NCI-H1694 (cell line): ENCODE data around the gene CAPN14.

Experiments used
- DNase-seq: peaks from one replicate; lab custom pipeline; 2025; lab: John Stamatoyannopoulos, UW

CAPN14 gene

DNA sequence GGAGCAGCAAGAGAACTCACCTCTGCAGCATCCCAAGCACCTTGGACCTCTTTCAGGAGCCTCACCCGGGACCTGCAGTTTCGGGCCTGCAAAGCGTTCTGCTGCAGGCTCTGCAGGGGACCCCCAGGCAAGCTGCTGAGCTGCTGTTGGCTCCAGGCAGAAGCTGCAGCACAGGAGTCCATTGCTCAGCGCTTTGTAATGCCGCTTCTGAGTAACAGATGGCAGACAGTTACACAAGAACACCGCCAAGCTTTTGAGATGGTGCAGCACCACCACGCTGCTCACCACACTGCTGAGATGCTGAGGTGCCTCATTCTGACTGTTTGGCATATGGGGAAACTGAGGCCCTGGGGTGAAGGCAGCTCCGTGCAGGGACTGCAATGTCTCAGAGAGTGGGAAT lies 77.2 kb downstream of the CAPN14 start:
- peak; percentile 65 for DNase-seq

- no peak for DNase-seq
These were observed 77.6 kb downstream of the CAPN14 start for GRCh38 chr2:31139671-31140070.

DNA sequence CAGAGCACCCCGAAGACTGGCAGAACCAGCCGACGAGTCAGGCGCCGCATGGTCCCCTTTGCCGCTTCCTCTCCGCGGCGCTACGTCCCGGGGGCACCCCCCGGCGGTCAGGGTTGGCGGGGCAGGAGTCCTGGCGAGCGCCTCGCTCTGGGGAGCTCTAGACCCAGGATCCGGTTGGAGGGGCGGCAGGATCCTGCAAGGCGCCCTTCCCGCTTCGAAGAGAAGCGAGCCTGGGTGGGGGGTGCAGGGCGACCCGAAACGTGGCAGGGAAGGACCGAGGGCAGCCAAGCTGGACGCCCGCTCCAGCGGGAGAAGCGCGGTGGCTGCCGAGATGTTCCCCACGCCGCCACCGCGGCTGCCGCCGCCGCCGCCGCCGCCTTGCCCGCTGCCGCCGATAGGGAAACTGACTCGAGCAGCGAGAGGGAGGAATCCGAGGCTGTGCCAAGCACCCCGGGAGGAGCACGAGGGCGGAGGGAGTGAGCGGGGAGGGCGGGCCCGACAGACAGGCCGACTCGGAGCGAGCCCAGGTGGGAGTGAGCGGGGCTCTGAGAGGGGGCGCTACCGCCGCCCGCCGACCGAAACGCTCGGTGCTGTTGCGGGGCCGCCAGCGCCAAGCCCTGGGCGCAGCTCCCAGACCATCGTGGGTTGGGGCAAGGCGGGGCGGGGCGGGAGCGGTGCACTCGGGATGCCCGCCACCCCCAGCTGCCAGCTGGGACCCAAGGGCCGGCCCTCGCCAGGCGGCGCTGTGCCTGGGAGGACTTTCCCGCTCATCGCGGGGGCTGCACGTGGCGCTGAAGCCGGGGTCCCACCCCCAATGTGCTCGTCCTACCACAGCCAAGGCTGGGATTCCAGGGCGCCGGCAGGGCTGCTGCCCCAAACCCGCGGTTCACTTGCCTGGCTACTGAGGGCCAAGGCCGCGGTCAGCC lies 79.0 kb downstream of the CAPN14 start, which contains the start of gene GALNT14:
GALNT14 (minus strand) TSS at position 404 of the 926 bp plus-strand sequence; CDS start at position 50, 354 bp downstream.
- DNase-seq = peak; percentile 63

GRCh38 chr2:31137211-31138036 lies 79.9 kb downstream of the CAPN14 start:
- peak; percentile 40 for DNase-seq

- DNase-seq = no peak
These were observed 80.6 kb downstream of the CAPN14 start for GRCh38 chr2:31136732-31137131.

DNA sequence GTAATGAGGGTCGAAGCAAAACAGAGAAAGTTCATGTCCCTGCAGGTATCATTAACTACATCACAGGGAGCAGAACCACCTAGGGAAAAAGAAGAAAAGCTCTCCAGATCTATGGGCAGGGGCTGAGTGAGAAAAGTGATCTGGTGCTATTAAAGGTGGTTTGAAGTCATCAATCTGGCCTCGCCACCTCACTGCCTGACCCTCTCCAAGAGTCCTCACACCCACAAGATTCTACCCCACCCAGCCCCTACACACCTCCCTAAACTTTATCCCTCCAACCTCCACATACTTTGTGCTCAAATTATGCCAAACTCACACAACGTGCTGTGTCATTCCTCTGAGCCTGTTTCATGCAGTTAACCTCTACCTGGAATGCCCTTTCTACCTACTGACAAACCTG lies 81.3 kb downstream of the CAPN14 start:
- DNase-seq = no peak

- DNase-seq = no peak
These were observed 82.8 kb downstream of the CAPN14 start for GRCh38 chr2:31134480-31134879.

- DNase-seq = no peak
These were observed 84.5 kb downstream of the CAPN14 start for GRCh38 chr2:31132786-31133185.

DNA sequence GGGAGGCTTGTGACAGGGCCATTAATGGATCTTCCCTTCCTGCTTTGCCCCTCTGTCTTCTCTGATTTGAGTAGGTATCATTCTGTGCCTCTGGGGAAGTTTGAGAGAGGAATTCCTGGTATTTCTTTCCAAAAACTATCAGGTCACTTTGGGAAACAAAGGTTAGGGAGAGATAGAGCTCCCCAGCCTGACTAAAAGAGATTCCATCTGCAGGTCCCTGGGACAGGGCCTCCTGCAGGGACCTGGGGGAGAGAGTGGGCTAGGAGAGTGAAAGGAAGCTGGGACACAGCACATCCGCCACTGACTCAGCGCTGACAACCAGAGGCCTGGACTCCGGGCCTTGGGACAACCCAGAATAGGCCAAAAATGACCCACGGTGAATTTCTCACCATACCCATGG lies 85.4 kb downstream of the CAPN14 start:
- DNase-seq = no peak

DNA sequence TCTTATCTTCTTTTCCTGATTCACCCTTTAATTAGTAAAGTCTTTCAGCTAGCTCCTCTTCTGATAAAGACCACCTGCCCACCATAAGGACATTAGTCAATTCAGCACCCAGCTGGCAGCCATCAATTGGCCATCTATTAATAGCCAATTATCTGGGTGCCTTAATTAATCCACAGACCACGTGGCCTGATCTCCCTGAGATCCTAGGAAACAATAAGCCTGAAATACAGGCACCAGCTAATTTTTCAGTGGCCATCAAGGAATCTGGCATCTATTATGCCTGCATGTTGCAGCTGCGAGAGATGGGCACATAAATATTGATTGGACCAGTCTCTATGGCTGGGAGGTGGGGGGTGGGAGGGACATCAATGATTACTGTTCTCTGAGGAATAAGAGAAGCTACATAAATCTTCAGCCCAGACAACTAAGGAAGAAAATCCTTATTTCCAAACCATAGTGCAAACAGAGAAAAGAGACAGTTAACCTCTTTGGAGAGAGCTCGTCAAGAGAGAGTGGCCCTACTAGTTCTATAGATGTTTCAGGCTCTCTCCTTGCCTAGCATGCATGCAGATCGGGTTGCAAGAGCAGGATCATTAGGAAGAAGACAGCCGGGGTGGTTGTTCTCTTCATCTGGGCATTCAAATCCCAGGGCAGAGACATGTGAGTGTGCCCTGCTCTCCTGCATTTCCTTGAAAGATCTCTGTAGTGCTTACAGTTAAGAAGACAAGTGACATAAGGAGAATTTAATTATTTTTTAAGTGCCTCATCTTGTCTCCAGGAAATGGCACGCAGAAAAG lies 87.7 kb downstream of the CAPN14 start:
- DNase-seq = no peak

DNA sequence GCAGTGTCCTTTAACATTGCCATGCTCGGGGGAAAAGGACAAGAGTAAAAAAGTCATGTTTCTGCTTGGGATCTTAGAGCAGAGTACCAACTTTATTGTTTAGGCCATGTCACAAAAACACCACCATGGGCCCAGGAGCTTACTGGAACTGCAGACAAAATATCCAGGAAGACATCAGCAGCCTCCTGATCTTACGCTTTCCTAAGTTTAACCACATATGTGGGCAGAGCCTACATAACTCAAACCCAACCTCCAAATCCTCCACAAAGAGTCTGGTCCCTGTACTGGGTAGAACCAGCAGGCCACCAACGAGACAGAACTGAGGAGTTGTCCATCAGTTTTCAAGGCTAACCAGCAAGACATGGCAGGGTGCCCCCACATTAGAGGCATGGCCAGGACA lies 89.4 kb downstream of the CAPN14 start:
- DNase-seq = no peak

DNA sequence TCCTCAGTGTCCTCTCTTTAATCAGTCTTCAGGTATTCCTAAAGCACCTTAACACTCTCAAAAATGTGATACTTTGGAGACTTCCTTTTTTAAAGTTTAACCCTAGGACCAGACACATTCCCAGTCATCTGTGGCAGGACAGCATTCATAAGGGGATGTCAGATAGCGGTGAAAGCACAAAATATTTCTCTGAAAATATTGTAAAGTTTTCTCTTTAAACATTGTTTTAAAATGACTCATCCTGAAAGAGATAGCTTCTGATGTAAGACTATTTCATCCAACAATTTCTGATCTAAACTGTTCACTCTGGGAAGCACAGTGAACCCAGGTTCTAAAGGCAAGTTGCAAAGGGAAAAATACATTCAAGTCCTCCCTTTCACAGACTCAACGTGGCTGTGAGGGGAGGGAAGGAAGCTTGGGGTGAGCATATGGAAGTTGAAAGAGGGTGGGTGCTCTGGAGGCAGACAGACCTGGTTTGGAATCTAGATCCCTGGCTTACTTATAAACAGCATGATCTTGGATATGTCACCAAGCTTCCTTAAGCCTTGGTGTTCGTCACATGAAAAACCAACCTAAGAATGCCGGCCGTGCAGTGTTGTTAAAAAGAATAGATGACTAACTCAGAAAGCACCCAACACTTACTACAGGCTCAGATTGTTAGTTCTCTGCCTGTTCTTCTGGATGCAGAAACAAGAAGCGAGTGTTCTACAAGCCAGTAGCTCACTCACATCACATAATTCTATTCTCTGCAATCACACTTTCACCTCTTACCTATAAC lies 91.2 kb downstream of the CAPN14 start:
- no peak for DNase-seq

DNA sequence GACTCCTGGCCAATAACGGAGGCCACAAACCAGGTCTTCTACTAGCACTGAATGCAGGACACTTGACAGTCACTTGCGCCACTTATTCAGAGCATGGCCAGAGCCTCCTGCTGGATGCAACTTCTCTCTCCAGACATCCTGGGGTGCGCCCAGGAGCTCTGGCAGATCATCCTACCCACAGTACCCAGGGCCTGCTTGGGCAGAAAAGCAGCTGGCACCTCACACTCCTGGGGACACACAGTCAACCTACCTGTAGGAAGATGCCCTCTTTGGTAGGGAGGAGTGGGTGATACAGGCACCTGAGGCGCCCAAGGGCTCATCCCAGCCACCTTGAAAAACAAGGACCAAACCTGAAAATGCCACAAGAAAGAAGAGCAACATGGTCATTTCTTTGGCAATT lies 92.4 kb downstream of the CAPN14 start:
- no peak for DNase-seq
